NB4 (cell line): ENCODE data around the gene ADRB2.

Experiments used
- DNase-seq: peaks from one replicate; pipeline ENCODE4 v3.0.0; 2010; ENCODE audit warnings: low read depth
- H3K4me3 ChIP-seq: one replicate; pipeline ENCODE4 v1.5.1; 2011; ENCODE audit warnings: mild to moderate bottlenecking, low read depth, low read length, moderate library complexity
- CTCF ChIP-seq: IDR thresholded peaks from one replicate; pipeline ENCODE4 v1.5.1; 2012; ENCODE audit warnings: low read depth, low read length
- MAX ChIP-seq: IDR thresholded peaks from 2 replicates; pipeline ENCODE4 v1.6.1; 2011; ENCODE audit warnings: low read depth, low read length
- MYC ChIP-seq: IDR thresholded peaks from 2 replicates; pipeline ENCODE4 v1.6.1; 2011; ENCODE audit warnings: low read depth, low read length
- POLR2A ChIP-seq: IDR thresholded peaks from 2 replicates; pipeline ENCODE4 v1.6.1; 2011; ENCODE audit warnings: mild to moderate bottlenecking; ENCODE audit not compliant: insufficient read length; ENCODE audit errors: extremely low read depth

ADRB2 gene

GRCh38 chr5:148840531-148840930 is 14.1 kb downstream of the ADRB2 start:
- no peak for DNase-seq
- no peak overlapping the region for H3K4me3 ChIP-seq
- TF ChIP-seq MAX: no peak
- TF ChIP-seq MYC: no peak
- no peak for TF ChIP-seq CTCF
- no peak for TF ChIP-seq POLR2A

- no peak for DNase-seq
- H3K4me3 ChIP-seq: no peak overlapping the region
Measured at GRCh38 chr5:148841519-148841918, 15.1 kb downstream of the ADRB2 start.

GRCh38 chr5:148842161-148842560 is 15.8 kb downstream of the ADRB2 start:
- no peak overlapping the region for H3K4me3 ChIP-seq
- DNase-seq: no peak
- TF ChIP-seq CTCF (no peak), POLR2A (no peak), MYC (no peak), MAX (no peak)

More at GRCh38 chr5:148841519-148841918, 15.1 kb downstream of the ADRB2 start:
- TF ChIP-seq MAX (no peak), POLR2A (no peak), MYC (no peak), CTCF (no peak)

- no peak overlapping the region for H3K4me3 ChIP-seq
- no peak for DNase-seq
- no peak for TF ChIP-seq MYC
- no peak for TF ChIP-seq CTCF
- TF ChIP-seq POLR2A: no peak
- TF ChIP-seq MAX: no peak
Measured at GRCh38 chr5:148843510-148844318, 17.3 kb downstream of the ADRB2 start.

GRCh38 chr5:148844433-148845280 is 18.2 kb downstream of the ADRB2 start:
- TF ChIP-seq CTCF: no peak
- TF ChIP-seq MAX: no peak
- no peak for TF ChIP-seq POLR2A
- no peak for TF ChIP-seq MYC
- H3K4me3 ChIP-seq: no peak overlapping the region
- DNase-seq: no peak
